Mesenchymal stem cell (in vitro differentiated cells and primary cell): ENCODE data around the gene LY6G5C.

ENCODE experiments used
- DNase-seq: peaks from one replicate; pipeline ENCODE4 v3.0.0-alpha.2; 2013
- H2AFZ ChIP-seq: one replicate; pipeline ENCODE4 v1.6.1; 2013; ENCODE audit warnings: low read depth, mild to moderate bottlenecking, control low read depth, inconsistent platforms, low read length, moderate library complexity
- H2AK5ac ChIP-seq: 2 replicates; pipeline ENCODE4 v1.6.1; 2013; ENCODE audit warnings: low read length, moderate library complexity, mild to moderate bottlenecking, inconsistent platforms; ENCODE audit not compliant: severe bottlenecking
- H2BK120ac ChIP-seq: one replicate; pipeline ENCODE4 v1.6.1; 2013; ENCODE audit warnings: low read depth, mild to moderate bottlenecking, inconsistent platforms, low read length, moderate library complexity
- H2BK12ac ChIP-seq, 2 experiments: one replicate each; pipeline ENCODE4 v1.6.1; 2013; ENCODE audit warnings: inconsistent platforms in 2 of 2, low read length in 2 of 2, mild to moderate bottlenecking in 2 of 2, moderate library complexity in 2 of 2, control low read depth in 1 of 2
- H2BK15ac ChIP-seq: one replicate; pipeline ENCODE4 v1.6.1; 2013; ENCODE audit warnings: mild to moderate bottlenecking, low read depth, inconsistent platforms; ENCODE audit not compliant: poor library complexity, severe bottlenecking
- H2BK5ac ChIP-seq: 2 replicates; pipeline ENCODE4 v1.6.1; 2013; ENCODE audit warnings: low read depth, mild to moderate bottlenecking, low read length, control low read depth, inconsistent platforms; ENCODE audit not compliant: poor library complexity, severe bottlenecking
- H3K14ac ChIP-seq, 2 experiments: one replicate each; pipeline ENCODE4 v1.6.1; 2013; ENCODE audit warnings: inconsistent platforms in 2 of 2, low read length in 2 of 2, control low read depth in 1 of 2, mild to moderate bottlenecking in 1 of 2, moderate library complexity in 1 of 2
- H3K18ac ChIP-seq, 2 experiments: one replicate each; pipeline ENCODE4 v1.6.1; 2013; ENCODE audit warnings: inconsistent platforms in 2 of 2, low read length in 2 of 2, control low read depth in 1 of 2, low read depth in 1 of 2, mild to moderate bottlenecking in 1 of 2
- H3K23ac ChIP-seq, 2 experiments: one replicate each; pipeline ENCODE4 v1.6.1; 2013; ENCODE audit warnings: inconsistent platforms in 2 of 2, low read length in 2 of 2, mild to moderate bottlenecking in 2 of 2, moderate library complexity in 2 of 2, control low read depth in 1 of 2
- H3K27ac ChIP-seq: 2 replicates; pipeline ENCODE4 v1.5.1; 2013; ENCODE audit warnings: mild to moderate bottlenecking, moderate library complexity, low read length, control low read depth, inconsistent platforms; ENCODE audit not compliant: poor library complexity, severe bottlenecking
- H3K27me3 ChIP-seq, 2 experiments: 2 replicates each; pipeline versions ENCODE4 v1.6.1 to v1.7.0; 2013; ENCODE audit warnings: low read length in 2 of 2, mild to moderate bottlenecking in 2 of 2, moderate library complexity in 2 of 2, control low read depth in 1 of 2, inconsistent platforms in 1 of 2; ENCODE audit not compliant: control insufficient read depth in 1 of 2, insufficient read depth in 1 of 2
- H3K36me3 ChIP-seq, 2 experiments: 2 replicates each; pipeline versions ENCODE4 v1.6.1 to v1.7.0; 2013; ENCODE audit warnings: low read length in 2 of 2, control low read depth in 1 of 2, inconsistent platforms in 1 of 2, low read depth in 1 of 2, mild to moderate bottlenecking in 1 of 2; ENCODE audit not compliant: insufficient read depth in 2 of 2, control insufficient read depth in 1 of 2
- H3K4ac ChIP-seq, 2 experiments: one replicate each; pipeline ENCODE4 v1.6.1; 2013; ENCODE audit warnings: inconsistent platforms in 2 of 2, low read length in 2 of 2, mild to moderate bottlenecking in 2 of 2, moderate library complexity in 2 of 2, control low read depth in 1 of 2, low read depth in 1 of 2
- H3K4me1 ChIP-seq: 2 replicates; pipeline ENCODE4 v1.6.1; 2013; ENCODE audit warnings: low read depth, low read length, control low read depth; ENCODE audit not compliant: control insufficient read depth, insufficient read depth
- H3K4me2 ChIP-seq: 2 replicates; pipeline ENCODE4 v1.6.1; 2013; ENCODE audit warnings: low read length, mild to moderate bottlenecking, inconsistent platforms; ENCODE audit not compliant: poor library complexity, severe bottlenecking
- H3K4me3 ChIP-seq, 2 experiments: 2 replicates each; pipeline versions ENCODE4 v1.5.1 to v1.7.0; 2013; ENCODE audit warnings: low read length in 2 of 2, mild to moderate bottlenecking in 2 of 2, control low read depth in 1 of 2, low read depth in 1 of 2; ENCODE audit not compliant: insufficient read depth in 1 of 2
- H3K79me1 ChIP-seq: replicated peaks from 2 replicates; pipeline ENCODE4 v1.6.1; 2013; ENCODE audit warnings: mild to moderate bottlenecking, control low read depth, low read length, inconsistent platforms; ENCODE audit not compliant: poor library complexity, severe bottlenecking
- H3K9ac ChIP-seq: 2 replicates; pipeline ENCODE4 v1.7.0; 2013; ENCODE audit warnings: mild to moderate bottlenecking, low read length, moderate library complexity
- H3K9me3 ChIP-seq: 2 replicates; pipeline ENCODE4 v1.7.0; 2013; ENCODE audit warnings: mild to moderate bottlenecking, low read length; ENCODE audit not compliant: control insufficient read depth
- H4K8ac ChIP-seq: one replicate; pipeline ENCODE4 v1.6.1; 2013; ENCODE audit warnings: inconsistent platforms, mild to moderate bottlenecking, low read length, moderate library complexity
- H4K91ac ChIP-seq: one replicate; pipeline ENCODE4 v1.6.1; 2013; ENCODE audit warnings: mild to moderate bottlenecking, low read length, inconsistent platforms
- WGBS: methylation state at CpG from one replicate; pipeline ENCODE4 v1.1.7; 2013; ENCODE audit warnings: mixed read lengths; 5-methylcytosine and 5-hydroxymethylcytosine counted together

The LY6G5C gene

GRCh38 chr6:31658983-31659648 is 21.8 kb downstream of the LY6G5C start:
- H3K4me1 ChIP-seq = peaks cover 36% of the 10 kb centered on the region
- no peak overlapping the region for H3K18ac ChIP-seq
- H4K91ac ChIP-seq = peak overlapping the region; percentile 44
- H2BK15ac ChIP-seq = no peak overlapping the region
- no peak for DNase-seq
- H2AFZ ChIP-seq = no peak overlapping the region
- H3K36me3 ChIP-seq = peaks cover 33 to 53% of the 10 kb centered on the region in 2 experiments
- no peaks in the 10 kb centered on the region for H3K27me3 ChIP-seq
- no peaks in the 10 kb centered on the region for H3K9me3 ChIP-seq
- H3K4me3 ChIP-seq = peak overlapping the region; percentile 43 to 98
- H3K27ac ChIP-seq = no peak overlapping the region
- H3K14ac ChIP-seq = peak overlapping the region in 1 of 2 experiments; percentile 80
- no peak overlapping the region for H2BK120ac ChIP-seq
- no peak overlapping the region for H4K8ac ChIP-seq
- peak overlapping the region; percentile 97 for H3K9ac ChIP-seq
- 97% methylated on average over 13 of the region's 13 CpGs for WGBS
- no peak overlapping the region for H2AK5ac ChIP-seq
- H3K4me2 ChIP-seq = peak overlapping the region; percentile 89
- no peak overlapping the region for H2BK5ac ChIP-seq
- peak overlapping the region in 1 of 2 experiments; percentile 28 for H3K23ac ChIP-seq
- H2BK12ac ChIP-seq = peak overlapping the region in 1 of 2 experiments; percentile 43
- H3K4ac ChIP-seq = no peak overlapping the region
- peaks cover 22% of the 10 kb centered on the region for H3K79me1 ChIP-seq

GRCh38 chr6:31658158-31658688 is 22.6 kb downstream of the LY6G5C start:
- Histone ChIP-seq H2BK120ac (no peak overlapping the region), H2BK12ac (no peak overlapping the region), H3K9me3 (no peaks in the 10 kb centered on the region), H3K27me3 (no peaks in the 10 kb centered on the region), H3K18ac (no peak overlapping the region), H2BK15ac (no peak overlapping the region), H2AK5ac (no peak overlapping the region), H3K36me3 (peaks cover 28 to 49% of the 10 kb centered on the region in 2 experiments), H3K4ac (no peak overlapping the region), H2BK5ac (no peak overlapping the region), H4K8ac (no peak overlapping the region), H3K14ac (no peak overlapping the region), H3K79me1 (peaks cover 19% of the 10 kb centered on the region), H3K27ac (no peak overlapping the region), H2AFZ (no peak overlapping the region), H3K4me3 (peak overlapping the region in 1 of 2 experiments; percentile 98), H3K9ac (peak overlapping the region; percentile 97), H4K91ac (no peak overlapping the region), H3K23ac (peak overlapping the region in 1 of 2 experiments; percentile 85), H3K4me1 (peaks cover 32% of the 10 kb centered on the region), H3K4me2 (no peak overlapping the region)
- DNase-seq = no peak
- WGBS = 87% methylated on average over 3 of the region's 4 CpGs

- H3K4me1 ChIP-seq = peaks cover 31% of the 10 kb centered on the region
- H2AK5ac ChIP-seq = no peak overlapping the region
- no peak overlapping the region for H3K18ac ChIP-seq
- no peak for DNase-seq
- H4K8ac ChIP-seq = no peak overlapping the region
- no peaks in the 10 kb centered on the region for H3K27me3 ChIP-seq
- H3K4ac ChIP-seq = no peak overlapping the region
- no peak overlapping the region for H3K14ac ChIP-seq
- H4K91ac ChIP-seq = no peak overlapping the region
- no peak overlapping the region for H2AFZ ChIP-seq
- H2BK120ac ChIP-seq = no peak overlapping the region
- no peak overlapping the region for H3K23ac ChIP-seq
- H3K9ac ChIP-seq = peak overlapping the region; percentile 97
- no peak overlapping the region for H3K4me2 ChIP-seq
- no peaks in the 10 kb centered on the region for H3K9me3 ChIP-seq
- no peak overlapping the region for H2BK12ac ChIP-seq
- no peak overlapping the region for H2BK5ac ChIP-seq
- H3K36me3 ChIP-seq = peaks cover 24 to 44% of the 10 kb centered on the region in 2 experiments
- peak overlapping the region in 1 of 2 experiments; percentile 98 for H3K4me3 ChIP-seq
- H3K79me1 ChIP-seq = peaks cover 20% of the 10 kb centered on the region
- H2BK15ac ChIP-seq = no peak overlapping the region
- 100% methylated on average over 5 of the region's 6 CpGs for WGBS
- no peak overlapping the region for H3K27ac ChIP-seq
Measured at GRCh38 chr6:31657406-31658157, 23.3 kb downstream of the LY6G5C start.
